Fibroblast of pulmonary artery (primary cell): ENCODE measurements around the gene KRT2.

Source experiments
- DNase-seq: peaks from one replicate; pipeline ENCODE4 v3.0.0-alpha.2; 2010; ENCODE audit warnings: low read depth
- H3K4me3 ChIP-seq: replicated peaks from 2 replicates; pipeline ENCODE4 v1.5.1; 2011; ENCODE audit warnings: low read depth, mild to moderate bottlenecking, control low read depth, low read length, moderate library complexity
- TF ChIP-seq, protein P1 (sequence below): IDR thresholded peaks from 2 replicates; pipeline ENCODE4 v1.5.1; 2011; ENCODE audit warnings: mild to moderate bottlenecking, control low read depth, low read length, inconsistent platforms; ENCODE audit errors: missing control alignments

The KRT2 gene

GRCh38 chr12:52680363-52680762 is 28.4 kb upstream of the KRT2 start, which contains the start of gene KRT1:
Gene KRT1, minus strand, starts transcription at chr12:52680407. Its CDS starts 59 bp downstream, at chr12:52680348.
- DNase-seq: no peak
- TF ChIP-seq, protein P1, sequence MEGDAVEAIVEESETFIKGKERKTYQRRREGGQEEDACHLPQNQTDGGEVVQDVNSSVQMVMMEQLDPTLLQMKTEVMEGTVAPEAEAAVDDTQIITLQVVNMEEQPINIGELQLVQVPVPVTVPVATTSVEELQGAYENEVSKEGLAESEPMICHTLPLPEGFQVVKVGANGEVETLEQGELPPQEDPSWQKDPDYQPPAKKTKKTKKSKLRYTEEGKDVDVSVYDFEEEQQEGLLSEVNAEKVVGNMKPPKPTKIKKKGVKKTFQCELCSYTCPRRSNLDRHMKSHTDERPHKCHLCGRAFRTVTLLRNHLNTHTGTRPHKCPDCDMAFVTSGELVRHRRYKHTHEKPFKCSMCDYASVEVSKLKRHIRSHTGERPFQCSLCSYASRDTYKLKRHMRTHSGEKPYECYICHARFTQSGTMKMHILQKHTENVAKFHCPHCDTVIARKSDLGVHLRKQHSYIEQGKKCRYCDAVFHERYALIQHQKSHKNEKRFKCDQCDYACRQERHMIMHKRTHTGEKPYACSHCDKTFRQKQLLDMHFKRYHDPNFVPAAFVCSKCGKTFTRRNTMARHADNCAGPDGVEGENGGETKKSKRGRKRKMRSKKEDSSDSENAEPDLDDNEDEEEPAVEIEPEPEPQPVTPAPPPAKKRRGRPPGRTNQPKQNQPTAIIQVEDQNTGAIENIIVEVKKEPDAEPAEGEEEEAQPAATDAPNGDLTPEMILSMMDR: no peak
- H3K4me3 ChIP-seq: no peak within 1 kb of the TSS

GRCh38 chr12:52679875-52680274 is 27.9 kb upstream of the KRT2 start:
- no peak for DNase-seq
- TF ChIP-seq, protein P1: no peak

DNA sequence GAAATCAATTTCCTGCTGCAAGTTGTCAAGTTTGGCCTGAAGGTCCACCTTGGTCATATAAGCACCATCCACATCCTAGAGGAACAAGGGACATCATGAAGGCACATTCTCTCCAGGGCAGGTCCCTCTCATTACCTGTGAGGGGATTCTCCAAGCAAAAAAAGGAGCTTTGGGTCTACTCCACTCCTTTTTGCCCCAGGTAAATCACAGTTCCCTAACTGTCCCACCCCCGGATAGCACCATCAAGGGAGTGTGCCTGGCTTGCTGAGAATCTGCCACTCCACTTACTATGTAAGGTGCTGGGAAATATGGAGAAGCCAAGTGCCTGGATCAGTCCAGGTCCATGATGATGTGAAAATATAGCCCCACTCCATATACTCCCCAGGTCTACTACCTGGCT is 25.7 kb upstream of the KRT2 start:
- no peak for DNase-seq
- no peak overlapping the region for H3K4me3 ChIP-seq
- TF ChIP-seq, protein P1: no peak

More at GRCh38 chr12:52679875-52680274, 27.9 kb upstream of the KRT2 start:
- no peak overlapping the region for H3K4me3 ChIP-seq

DNA sequence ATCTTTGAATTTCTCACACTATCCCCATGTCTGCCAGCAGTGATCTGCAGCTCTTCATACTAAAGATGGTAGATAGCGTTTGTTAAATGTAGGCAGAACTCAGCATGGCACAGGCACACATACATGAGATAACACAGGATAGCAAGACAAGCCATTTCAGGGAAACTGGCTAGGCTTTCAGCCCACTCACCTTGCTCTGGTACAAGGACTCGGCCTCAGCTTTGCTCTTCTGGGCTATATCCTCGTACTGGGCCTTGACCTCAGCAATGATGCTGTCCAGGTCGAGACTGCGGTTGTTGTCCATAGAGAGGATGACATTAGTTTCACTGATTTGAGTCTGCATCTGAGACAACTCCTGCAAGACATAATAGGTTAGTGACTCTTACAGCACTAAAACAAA is 25.1 kb upstream of the KRT2 start:
- TF ChIP-seq, protein P1: no peak

GRCh38 chr12:52676163-52676562 is 24.2 kb upstream of the KRT2 start:
- no peak overlapping the region for H3K4me3 ChIP-seq
- TF ChIP-seq, protein P1: no peak
- no peak for DNase-seq

More for the DNA sequence above, 25.1 kb upstream of the KRT2 start:
- no peak overlapping the region for H3K4me3 ChIP-seq
- no peak for DNase-seq

DNA sequence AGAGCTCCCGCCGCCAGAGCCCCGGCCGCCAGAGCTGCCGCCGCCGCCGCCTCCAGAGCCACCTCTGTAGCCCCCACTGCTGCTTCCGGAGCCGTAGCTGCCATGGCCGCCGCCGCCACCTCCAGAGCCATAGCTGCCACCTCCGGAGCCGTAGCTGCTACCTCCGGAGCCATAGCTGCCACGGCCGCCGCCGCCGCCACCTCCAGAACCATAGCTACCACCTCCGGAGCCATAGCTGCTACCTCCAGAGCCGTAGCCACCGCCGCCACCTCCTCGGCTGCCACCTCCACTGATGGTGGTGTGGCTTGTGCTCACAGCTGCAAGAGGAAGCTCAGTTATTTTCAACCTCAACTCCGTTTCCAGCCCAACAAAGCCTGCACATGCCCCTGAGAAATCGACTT is 23.3 kb upstream of the KRT2 start:
- TF ChIP-seq, protein P1: no peak
- H3K4me3 ChIP-seq: no peak overlapping the region
- DNase-seq: no peak

- DNase-seq: no peak
- H3K4me3 ChIP-seq: no peak overlapping the region
- TF ChIP-seq, protein P1: no peak
Observed at GRCh38 chr12:52674433-52674775, 22.4 kb upstream of the KRT2 start.
